Memory B cell (primary cell): ENCODE results near the gene FSCN2.

Source experiments
- ATAC-seq: fragments of 150-1000 bp; cut with Tn5 transposase; 2 replicates; pipeline ENCODE4 v1.10.0; 2021; ENCODE audit warnings: low read depth, mild to moderate bottlenecking, moderate library complexity
- DNase-seq, 2 donors: peaks; one replicate each; pipeline ENCODE4 v3.0.0; 2022; ENCODE audit warnings: low spot score in 2 of 2
- H3K27ac Mint-ChIP-seq: one replicate; pipeline ENCODE4 v1.8.0; 2022; ENCODE audit warnings: mild to moderate bottlenecking, moderate library complexity, mixed read lengths
- H3K27me3 Mint-ChIP-seq: one replicate; pipeline ENCODE4 v1.8.0; 2022; ENCODE audit warnings: mixed read lengths
- H3K36me3 Mint-ChIP-seq: one replicate; pipeline ENCODE4 v1.8.0; 2022; ENCODE audit warnings: mild to moderate bottlenecking, mixed read lengths
- H3K4me1 Mint-ChIP-seq: one replicate; pipeline ENCODE4 v1.8.0; 2022; ENCODE audit warnings: mixed read lengths
- H3K4me3 Mint-ChIP-seq: one replicate; pipeline ENCODE4 v1.8.0; 2022; ENCODE audit warnings: mild to moderate bottlenecking, moderate library complexity, mixed read lengths
- H3K9me3 Mint-ChIP-seq: one replicate; pipeline ENCODE4 v1.8.0; 2022; ENCODE audit warnings: mixed read lengths

Gene FSCN2

DNA sequence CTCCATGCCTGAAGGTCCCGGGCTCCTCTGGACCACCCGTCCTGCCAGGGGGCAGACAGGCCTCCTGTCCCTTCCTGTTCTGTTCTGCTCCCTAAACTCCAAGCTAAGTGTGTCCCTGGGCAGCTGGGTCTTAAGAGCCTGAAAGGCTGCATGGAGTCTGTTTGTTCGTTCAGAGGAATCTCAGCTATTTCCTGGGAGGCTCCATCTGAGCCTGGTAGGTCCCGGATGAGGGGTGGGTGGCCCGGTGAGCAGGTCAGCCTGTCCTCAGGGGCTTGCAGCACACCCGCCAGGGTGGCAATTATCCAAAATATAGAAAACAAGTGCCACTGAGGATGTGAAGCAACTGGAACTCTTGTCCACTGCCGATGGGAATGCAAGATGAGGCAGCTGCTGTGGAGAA, 28.1 kb upstream of the FSCN2 start:
- Mint-ChIP-seq H3K27ac (no peak overlapping the region), H3K9me3 (no peaks in the 10 kb centered on the region), H3K27me3 (peaks cover 1% of the 10 kb centered on the region), H3K36me3 (no peaks in the 10 kb centered on the region), H3K4me1 (peaks cover 3% of the 10 kb centered on the region), H3K4me3 (no peak overlapping the region)
- ATAC-seq (no peak), DNase-seq (no peak)

GRCh38 chr17:81502471-81503017, 25.6 kb upstream of the FSCN2 start:
- Mint-ChIP-seq H3K4me1 (peaks cover 3% of the 10 kb centered on the region), H3K36me3 (no peaks in the 10 kb centered on the region), H3K27ac (no peak overlapping the region), H3K9me3 (no peaks in the 10 kb centered on the region), H3K27me3 (no peaks in the 10 kb centered on the region), H3K4me3 (no peak overlapping the region)
- no peak for DNase-seq
- ATAC-seq = no peak

DNA sequence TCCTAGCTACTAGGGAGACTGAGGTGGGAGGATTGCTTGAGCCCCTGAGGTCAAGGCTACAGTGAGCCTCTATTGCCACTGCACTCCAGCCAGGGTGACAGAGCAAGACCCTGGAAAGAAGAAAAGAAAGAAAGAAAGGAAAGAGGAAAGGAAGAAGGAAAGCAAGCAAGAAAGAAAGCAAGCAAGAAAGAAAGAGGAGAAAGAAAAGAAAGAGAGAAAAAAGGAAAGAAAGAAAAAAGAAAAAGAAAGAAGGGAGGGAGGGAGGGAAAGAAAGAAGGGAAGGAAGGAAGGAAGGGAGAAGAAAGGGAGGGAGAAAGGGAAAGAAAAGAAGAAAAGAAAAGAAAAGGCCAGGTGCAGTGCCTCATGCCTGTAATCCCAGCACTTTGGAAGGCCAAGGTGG, 24.6 kb upstream of the FSCN2 start:
- DNase-seq (no peak), ATAC-seq (no peak)
- Mint-ChIP-seq H3K36me3 (peaks cover 3% of the 10 kb centered on the region), H3K4me3 (no peak overlapping the region), H3K27ac (peak overlapping the region; percentile 26), H3K9me3 (no peaks in the 10 kb centered on the region), H3K27me3 (no peaks in the 10 kb centered on the region), H3K4me1 (peaks cover 3% of the 10 kb centered on the region)

GRCh38 chr17:81508639-81509206, 19.5 kb upstream of the FSCN2 start:
- DNase-seq = no peak
- no peak overlapping the region for H3K27ac Mint-ChIP-seq

GRCh38 chr17:81509207-81509971, 18.8 kb upstream of the FSCN2 start:
- peaks cover 38% of the 10 kb centered on the region for H3K36me3 Mint-ChIP-seq
- no peaks in the 10 kb centered on the region for H3K27me3 Mint-ChIP-seq
- ATAC-seq = no peak
- H3K27ac Mint-ChIP-seq = peak overlapping the region; percentile 98
- H3K9me3 Mint-ChIP-seq = no peaks in the 10 kb centered on the region
- peaks cover 35% of the 10 kb centered on the region for H3K4me1 Mint-ChIP-seq
- H3K4me3 Mint-ChIP-seq = peak overlapping the region; percentile 99
- DNase-seq = no peak

More at GRCh38 chr17:81508639-81509206, 19.5 kb upstream of the FSCN2 start:
- Mint-ChIP-seq H3K27me3 (no peaks in the 10 kb centered on the region), H3K9me3 (no peaks in the 10 kb centered on the region), H3K4me1 (peaks cover 34% of the 10 kb centered on the region), H3K4me3 (peak overlapping the region; percentile 99), H3K36me3 (peaks cover 38% of the 10 kb centered on the region)
- ATAC-seq = no peak

- DNase-seq (no peak), ATAC-seq (no peak)
Observed at GRCh38 chr17:81509972-81510784, 18.0 kb upstream of the FSCN2 start.

DNA sequence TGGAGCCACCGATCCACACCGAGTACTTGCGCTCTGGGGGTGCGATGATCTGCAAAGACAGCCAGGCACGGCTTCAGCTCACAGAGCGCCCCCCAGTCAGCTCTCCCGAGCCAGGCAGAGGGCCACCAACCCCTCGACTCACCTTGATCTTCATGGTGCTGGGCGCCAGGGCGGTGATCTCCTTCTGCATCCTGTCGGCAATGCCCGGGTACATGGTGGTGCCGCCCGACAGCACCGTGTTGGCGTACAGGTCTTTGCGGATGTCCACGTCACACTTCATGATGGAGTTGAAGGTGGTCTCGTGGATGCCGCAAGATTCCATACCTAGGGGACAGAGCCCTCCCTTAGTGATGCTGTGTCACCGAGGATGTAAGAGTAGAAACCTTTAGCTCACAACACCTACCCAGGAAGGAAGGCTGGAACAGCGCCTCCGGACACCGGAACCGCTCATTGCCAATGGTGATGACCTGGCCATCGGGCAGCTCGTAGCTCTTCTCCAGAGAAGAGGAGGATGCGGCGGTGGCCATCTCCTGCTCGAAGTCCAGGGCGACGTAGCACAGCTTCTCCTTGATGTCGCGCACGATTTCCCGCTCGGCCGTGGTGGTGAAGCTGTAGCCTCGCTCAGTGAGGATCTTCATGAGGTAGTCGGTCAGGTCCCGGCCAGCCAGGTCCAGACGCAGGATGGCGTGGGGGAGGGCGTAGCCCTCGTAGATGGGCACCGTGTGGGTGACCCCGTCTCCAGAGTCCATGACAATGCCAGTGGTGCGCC, 17.2 kb upstream of the FSCN2 start:
- ATAC-seq (no peak), DNase-seq (peak; percentile 25 to 52)
- Mint-ChIP-seq H3K4me3 (peak overlapping the region; percentile 99), H3K27me3 (no peaks in the 10 kb centered on the region), H3K4me1 (peaks cover 38% of the 10 kb centered on the region), H3K36me3 (peaks cover 38% of the 10 kb centered on the region), H3K9me3 (no peaks in the 10 kb centered on the region), H3K27ac (peak overlapping the region; percentile 98)

More at GRCh38 chr17:81509972-81510784, 18.0 kb upstream of the FSCN2 start:
- Mint-ChIP-seq H3K27me3 (no peaks in the 10 kb centered on the region), H3K4me3 (peak overlapping the region; percentile 99), H3K36me3 (peaks cover 38% of the 10 kb centered on the region), H3K27ac (peak overlapping the region; percentile 98), H3K4me1 (peaks cover 35% of the 10 kb centered on the region), H3K9me3 (no peaks in the 10 kb centered on the region)

GRCh38 chr17:81511554-81511803, 16.7 kb upstream of the FSCN2 start:
- DNase-seq = no peak
- no peaks in the 10 kb centered on the region for H3K27me3 Mint-ChIP-seq
- H3K36me3 Mint-ChIP-seq = peaks cover 38% of the 10 kb centered on the region
- ATAC-seq = no peak
- no peaks in the 10 kb centered on the region for H3K9me3 Mint-ChIP-seq
- peak overlapping the region; percentile 98 for H3K27ac Mint-ChIP-seq
- H3K4me1 Mint-ChIP-seq = peaks cover 43% of the 10 kb centered on the region
- peak overlapping the region; percentile 99 for H3K4me3 Mint-ChIP-seq

- no peaks in the 10 kb centered on the region for H3K9me3 Mint-ChIP-seq
- H3K36me3 Mint-ChIP-seq = peaks cover 38% of the 10 kb centered on the region
- H3K4me3 Mint-ChIP-seq = peak overlapping the region; percentile 99
- peaks cover 47% of the 10 kb centered on the region for H3K4me1 Mint-ChIP-seq
- no peaks in the 10 kb centered on the region for H3K27me3 Mint-ChIP-seq
- peak; percentile 31 to 57 for DNase-seq
- peak overlapping the region; percentile 98 for H3K27ac Mint-ChIP-seq
- no peak for ATAC-seq
Observed at GRCh38 chr17:81511804-81512561, 16.2 kb upstream of the FSCN2 start.

DNA sequence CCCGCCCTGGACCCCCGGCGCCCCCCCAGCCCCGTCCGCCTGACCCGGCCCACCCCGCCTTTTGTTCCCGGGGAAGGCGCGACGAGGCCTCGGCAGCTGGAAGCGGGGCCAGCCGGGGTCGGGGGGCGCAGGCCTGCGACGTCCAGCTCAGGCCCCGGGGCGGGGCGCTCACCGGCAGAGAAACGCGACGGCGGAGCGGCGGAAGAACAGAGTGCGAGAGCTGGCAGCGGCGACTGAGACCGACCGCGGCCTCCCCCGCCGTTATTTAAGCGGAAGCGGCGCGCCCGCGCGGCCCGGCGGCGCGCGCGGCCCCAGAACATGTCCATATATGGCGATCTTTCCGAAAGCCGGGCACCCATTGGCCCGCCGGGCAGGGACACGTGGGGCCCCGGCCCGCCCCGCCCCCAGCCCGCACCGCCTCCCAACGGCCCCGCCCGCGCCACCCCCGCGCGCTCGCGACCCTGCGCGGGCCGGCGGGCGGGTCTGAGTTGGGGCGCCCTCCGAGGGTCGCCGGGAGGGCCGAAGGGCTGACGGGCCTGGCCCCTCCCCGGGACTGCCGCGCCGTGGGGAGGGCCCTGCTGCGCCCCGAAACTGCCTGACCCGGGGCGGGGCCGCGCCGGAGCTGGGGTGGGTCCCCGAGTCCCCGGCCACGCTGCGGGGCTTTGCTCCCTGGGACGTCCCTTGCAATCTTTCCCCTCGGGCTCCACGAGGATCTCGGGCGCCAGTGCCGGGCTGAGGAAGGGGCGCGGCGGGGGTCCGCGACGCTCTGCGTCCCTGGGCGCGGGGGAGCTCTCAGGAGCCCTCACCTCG, 15.4 kb upstream of the FSCN2 start, which contains the start of gene ACTG1:
Gene ACTG1 (minus strand): TSS at position 238 of the 810 bp plus-strand sequence. CDS start 445 bp downstream, outside the sequence.
- peak within 1 kb of the TSS; percentile 98 for H3K27ac Mint-ChIP-seq
- DNase-seq (peak; percentile 86), ATAC-seq (peak; percentile 62)
- H3K4me3 Mint-ChIP-seq = peak within 1 kb of the TSS; percentile 99
- no peaks in the 10 kb centered on the region for H3K27me3 Mint-ChIP-seq
- H3K36me3 Mint-ChIP-seq = peaks cover 36% of the 10 kb centered on the region
- H3K9me3 Mint-ChIP-seq = no peaks in the 10 kb centered on the region
- peaks cover 48% of the 10 kb centered on the region for H3K4me1 Mint-ChIP-seq

GRCh38 chr17:81513372-81513752, 14.8 kb upstream of the FSCN2 start:
- ATAC-seq (peak; percentile 18), DNase-seq (peak in 1 of 2 donors; percentile 55)
- peaks cover 53% of the 10 kb centered on the region for H3K4me1 Mint-ChIP-seq
- H3K4me3 Mint-ChIP-seq = peak overlapping the region; percentile 88
- H3K27ac Mint-ChIP-seq = peak overlapping the region; percentile 95
- no peaks in the 10 kb centered on the region for H3K27me3 Mint-ChIP-seq
- H3K9me3 Mint-ChIP-seq = no peaks in the 10 kb centered on the region
- peaks cover 36% of the 10 kb centered on the region for H3K36me3 Mint-ChIP-seq

GRCh38 chr17:81513753-81514488, 14.3 kb upstream of the FSCN2 start:
- Mint-ChIP-seq H3K4me3 (peak overlapping the region; percentile 88), H3K36me3 (peaks cover 32% of the 10 kb centered on the region), H3K27me3 (no peaks in the 10 kb centered on the region), H3K4me1 (peaks cover 51% of the 10 kb centered on the region), H3K9me3 (no peaks in the 10 kb centered on the region), H3K27ac (peak overlapping the region; percentile 95)
- ATAC-seq (no peak), DNase-seq (peak in 1 of 2 donors; percentile 70)
